Measurements from ENCODE around the gene CPAMD8. TPM values are rescaled to one million over a fixed set of nuclear protein-coding genes. Genes with fewer than 3 reads are reported as not detected.
A peak's percentile ranks its signal among the peaks of the same experiment; 100 is the strongest.

The CPAMD8 gene
- total RNA-seq, 1 donor from 2014 or later, result 16.3 TPM

GRCh38 chr19:17074634-17075034, 48.0 kb upstream of the CPAMD8 start:
- Histone ChIP-seq H3K9ac (peak overlapping the region; percentile 67), H3K27me3 (peaks cover 8% of the 10 kb centered on the region), H2AFZ (replicated peaks) (peak overlapping the region; percentile 37), H4K20me1 (ENCODE audit: low read depth) (peaks cover 71% of the 10 kb centered on the region), H3K27ac (no peak overlapping the region), H3K4me3 (peak overlapping the region; percentile 64), H3K79me2 (ENCODE audit: low read depth) (peaks cover 59% of the 10 kb centered on the region), H3F3A (ENCODE audit: low read depth) (peaks cover 9% of the 10 kb centered on the region), H3K4me1 (peaks cover 21% of the 10 kb centered on the region), H3K9me3 (ENCODE audit: low read depth) (no peaks in the 10 kb centered on the region), H3K4me2 (peak overlapping the region; percentile 93), H3K36me3 (no peaks in the 10 kb centered on the region)
- H3K9me3 Mint-ChIP-seq, result no peaks in the 10 kb centered on the region
- H3K4me1 Mint-ChIP-seq, result peaks cover 54% of the 10 kb centered on the region
- H3K27ac Mint-ChIP-seq, result peak overlapping the region; percentile 91
- no peak for DNase-seq (ENCODE audit: low spot score)
- peaks cover 14% of the 10 kb centered on the region for H3K36me3 Mint-ChIP-seq
- peak overlapping the region; percentile 99 for H3K4me3 Mint-ChIP-seq
- H3K27me3 Mint-ChIP-seq (ENCODE audit: insufficient read depth, low read depth), result peaks cover 6% of the 10 kb centered on the region
- no peak for TF ChIP-seq EZH2 (IDR thresholded peaks at IDR 0.05)
- TF ChIP-seq EZH2phosphoT487 (IDR thresholded peaks at IDR 0.05), result no peak
- TF ChIP-seq, protein P1, sequence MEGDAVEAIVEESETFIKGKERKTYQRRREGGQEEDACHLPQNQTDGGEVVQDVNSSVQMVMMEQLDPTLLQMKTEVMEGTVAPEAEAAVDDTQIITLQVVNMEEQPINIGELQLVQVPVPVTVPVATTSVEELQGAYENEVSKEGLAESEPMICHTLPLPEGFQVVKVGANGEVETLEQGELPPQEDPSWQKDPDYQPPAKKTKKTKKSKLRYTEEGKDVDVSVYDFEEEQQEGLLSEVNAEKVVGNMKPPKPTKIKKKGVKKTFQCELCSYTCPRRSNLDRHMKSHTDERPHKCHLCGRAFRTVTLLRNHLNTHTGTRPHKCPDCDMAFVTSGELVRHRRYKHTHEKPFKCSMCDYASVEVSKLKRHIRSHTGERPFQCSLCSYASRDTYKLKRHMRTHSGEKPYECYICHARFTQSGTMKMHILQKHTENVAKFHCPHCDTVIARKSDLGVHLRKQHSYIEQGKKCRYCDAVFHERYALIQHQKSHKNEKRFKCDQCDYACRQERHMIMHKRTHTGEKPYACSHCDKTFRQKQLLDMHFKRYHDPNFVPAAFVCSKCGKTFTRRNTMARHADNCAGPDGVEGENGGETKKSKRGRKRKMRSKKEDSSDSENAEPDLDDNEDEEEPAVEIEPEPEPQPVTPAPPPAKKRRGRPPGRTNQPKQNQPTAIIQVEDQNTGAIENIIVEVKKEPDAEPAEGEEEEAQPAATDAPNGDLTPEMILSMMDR (IDR thresholded peaks at IDR 0.05), result no peak

GRCh38 chr19:17073869-17074633, 47.4 kb upstream of the CPAMD8 start:
- H3K27me3 ChIP-seq, result peaks cover 8% of the 10 kb centered on the region
- no peaks in the 10 kb centered on the region for H3K36me3 ChIP-seq
- Mint-ChIP-seq H3K27me3 (ENCODE audit: insufficient read depth, low read depth) (peaks cover 6% of the 10 kb centered on the region), H3K4me1 (peaks cover 49% of the 10 kb centered on the region), H3K4me3 (peak overlapping the region; percentile 99), H3K36me3 (peaks cover 14% of the 10 kb centered on the region), H3K9me3 (no peaks in the 10 kb centered on the region), H3K27ac (peak overlapping the region; percentile 91)
- H3F3A ChIP-seq (ENCODE audit: low read depth), result peaks cover 4% of the 10 kb centered on the region
- peaks cover 15% of the 10 kb centered on the region for H3K4me1 ChIP-seq
- peaks cover 57% of the 10 kb centered on the region for H3K79me2 ChIP-seq (ENCODE audit: low read depth)
- no peak overlapping the region for H2AFZ ChIP-seq (replicated peaks)
- no peaks in the 10 kb centered on the region for H3K9me3 ChIP-seq (ENCODE audit: low read depth)
- H3K9ac ChIP-seq, result peak overlapping the region; percentile 67
- H4K20me1 ChIP-seq (ENCODE audit: low read depth), result peaks cover 68% of the 10 kb centered on the region
- peak overlapping the region; percentile 93 for H3K4me2 ChIP-seq
- H3K27ac ChIP-seq, result no peak overlapping the region
- TF ChIP-seq EZH2 (IDR thresholded peaks at IDR 0.05) (no peak), EZH2phosphoT487 (IDR thresholded peaks at IDR 0.05) (no peak)
- TF ChIP-seq, protein P1 (IDR thresholded peaks at IDR 0.05), result no peak
- H3K4me3 ChIP-seq, result peak overlapping the region; percentile 64
- DNase-seq (ENCODE audit: low spot score), result no peak

DNA sequence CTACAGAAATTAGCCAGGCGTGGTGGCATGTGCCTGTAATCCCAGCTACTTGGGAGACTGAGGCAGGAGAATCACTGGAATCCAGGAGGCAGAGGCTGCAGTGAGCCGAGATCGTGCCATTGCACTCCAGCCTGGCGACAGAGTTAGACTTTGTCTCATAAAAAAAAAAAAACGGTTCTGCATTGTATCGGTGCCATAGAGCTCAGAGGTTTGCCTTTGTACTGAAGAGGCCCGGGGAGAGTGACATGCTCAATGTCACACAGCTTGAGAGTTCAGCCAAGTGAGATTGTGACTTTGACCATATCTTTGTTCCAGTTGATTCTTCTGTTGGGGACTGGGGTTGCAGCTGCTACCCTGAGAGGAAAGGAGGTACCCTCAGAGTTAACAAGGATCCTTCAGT, 44.3 kb upstream of the CPAMD8 start:
- Mint-ChIP-seq H3K27ac (no peak overlapping the region), H3K27me3 (ENCODE audit: insufficient read depth, low read depth) (peaks cover 2% of the 10 kb centered on the region), H3K4me3 (no peak overlapping the region), H3K4me1 (peaks cover 38% of the 10 kb centered on the region), H3K9me3 (no peaks in the 10 kb centered on the region), H3K36me3 (peaks cover 20% of the 10 kb centered on the region)
- Histone ChIP-seq H3K9me3 (ENCODE audit: low read depth) (no peaks in the 10 kb centered on the region), H3K4me1 (peaks cover 5% of the 10 kb centered on the region), H3K36me3 (no peaks in the 10 kb centered on the region), H3F3A (ENCODE audit: low read depth) (peaks cover 10% of the 10 kb centered on the region), H4K20me1 (ENCODE audit: low read depth) (peaks cover 41% of the 10 kb centered on the region), H3K27ac (no peak overlapping the region), H3K79me2 (ENCODE audit: low read depth) (peaks cover 40% of the 10 kb centered on the region), H3K9ac (no peak overlapping the region), H3K4me3 (no peak overlapping the region), H3K27me3 (no peaks in the 10 kb centered on the region), H3K4me2 (no peak overlapping the region), H2AFZ (replicated peaks) (no peak overlapping the region)
- TF ChIP-seq EZH2 (IDR thresholded peaks at IDR 0.05) (no peak), EZH2phosphoT487 (IDR thresholded peaks at IDR 0.05) (no peak)
- TF ChIP-seq, protein P1 (IDR thresholded peaks at IDR 0.05), result no peak
- no peak for DNase-seq (ENCODE audit: low spot score)
